ENCODE results near the gene MYH14. TPM values are rescaled to one million over a fixed set of nuclear protein-coding genes. Genes with fewer than 3 reads are reported as not detected.
A peak's percentile ranks its signal among the peaks of the same experiment; 100 is the strongest.

The MYH14 gene
- total and polyA plus RNA-seq, 2 of the 8 experiments (the other 6 are each of a cell fraction or from before 2014, with no cell fraction given), result 17.3 to 28.6 TPM

DNA sequence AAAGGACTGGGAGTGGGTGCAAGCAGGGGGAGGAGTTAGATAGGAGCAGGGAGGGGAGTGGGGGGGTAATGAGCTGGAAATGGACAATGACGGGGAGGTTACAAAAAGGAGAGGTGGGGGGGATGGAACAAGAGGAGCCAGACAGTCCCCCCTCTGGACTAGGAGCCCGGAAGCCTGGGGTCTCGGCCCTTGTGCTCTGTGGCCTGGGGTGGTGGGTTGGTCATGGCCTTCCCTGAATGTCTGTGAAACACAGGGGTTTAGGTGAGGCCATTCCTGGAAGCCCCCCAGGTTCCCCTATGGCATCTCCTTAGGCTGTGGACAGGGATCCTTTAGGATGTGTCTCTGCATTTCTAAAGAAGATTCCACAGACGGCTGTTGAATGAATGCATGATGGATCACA lies 113.7 kb downstream of the MYH14 start:
- FAIRE-seq, result no peak
- Histone ChIP-seq H3K9me3 (ENCODE audit: insufficient read depth in 2 of 2, low read depth in 1 of 2, low read length in 1 of 2) (no peaks in the 10 kb centered on the region), H3K9ac (replicated peaks in 1 of 4; ENCODE audit: extremely low read depth in 1 of 4, low read depth in 3 of 4, low read length in 3 of 4) (no peak overlapping the region), H3K23ac (ENCODE audit: insufficient read length) (no peak overlapping the region), H4K20me1 (replicated peaks in 1 of 2; ENCODE audit: control insufficient read depth in 1 of 2, insufficient read depth in 2 of 2, low read length in 2 of 2) (peaks cover 1% of the 10 kb centered on the region in 2 experiments), H3K14ac (ENCODE audit: insufficient read length) (no peak overlapping the region), H3K4me3 (ENCODE audit: extremely low read depth in 1 of 4, insufficient read depth in 2 of 4, low read depth in 3 of 4, low read length in 4 of 4) (no peak overlapping the region), H3K79me2 (ENCODE audit: control insufficient read depth in 1 of 2, insufficient read depth in 2 of 2, low read length in 2 of 2) (no peaks in the 10 kb centered on the region), H2AFZ (ENCODE audit: low read length) (no peak overlapping the region), H3K18ac (ENCODE audit: extremely low read depth, low read length) (no peak overlapping the region), H3K56ac (replicated peaks; ENCODE audit: insufficient read length, low read depth, low read length) (no peak overlapping the region), H3K23me2 (ENCODE audit: low read depth, low read length) (peaks cover 22% of the 10 kb centered on the region), H3K27ac (ENCODE audit: low read depth, low read length) (no peak overlapping the region), H2BK20ac (ENCODE audit: low read length) (no peak overlapping the region), H2AK5ac (ENCODE audit: low read depth, low read length) (peak overlapping the region; percentile 90; the same call in 1 of the 2 replicates), H4K8ac (ENCODE audit: extremely low read depth, insufficient read depth, low read length) (no peak overlapping the region), H3K4me2 (ENCODE audit: insufficient read depth in 1 of 2, low read depth in 2 of 2, low read length in 2 of 2) (no peak overlapping the region), H2BK12ac (ENCODE audit: low read depth, low read length) (no peak overlapping the region), H4K5ac (ENCODE audit: insufficient read length, low read depth, low read length) (no peak overlapping the region), H3K79me1 (ENCODE audit: low read depth, low read length) (no peaks in the 10 kb centered on the region), H3K27me3 (replicated peaks in 1 of 4; ENCODE audit: control insufficient read depth in 3 of 4, extremely low read depth in 1 of 4, insufficient read depth in 3 of 4, low read length in 3 of 4) (no peaks in the 10 kb centered on the region), H2BK15ac (ENCODE audit: low read length) (no peak overlapping the region), H2BK120ac (replicated peaks; ENCODE audit: low read depth, low read length) (no peak overlapping the region), H4K91ac (replicated peaks; ENCODE audit: insufficient read length, low read length) (no peak overlapping the region), H3K36me3 (ENCODE audit: control insufficient read depth in 2 of 4, insufficient read depth in 4 of 4, low read length in 3 of 4) (peaks cover 0 to 6% (median 0%) of the 10 kb centered on the region in 4 experiments; a peak in 1 of 8 replicates), H3K4me1 (replicated peaks in 1 of 4; ENCODE audit: control insufficient read depth in 3 of 4, insufficient read depth in 4 of 4, low read length in 3 of 4) (peaks cover 5 to 14% (median 9%) of the 10 kb centered on the region in 4 experiments), H3K4ac (replicated peaks; ENCODE audit: insufficient read length, low read depth, low read length) (no peak overlapping the region), H2BK5ac (ENCODE audit: low read depth, low read length) (no peak overlapping the region)
- ChIA-PET POLR2A (ENCODE audit: partially characterized antibody) (interaction anchor here (0.6 to 4.6 kb wide), 4 partner anchors 12 to 44 kb away, joined by 3 to 40 read pairs (median 4); partner anchors contain the start of gene KCNC3), CTCF (ENCODE audit: partially characterized antibody) (interaction anchor here (0.6 to 2.3 kb wide), 3 partner anchors 8 to 35 kb away, joined by 3 to 10 read pairs (median 3); partner anchors contain the start of gene KCNC3)
- no peak for TF ChIP-seq KDM4A (IDR thresholded peaks at IDR 0.05; ENCODE audit: low read depth, low read length, severe bottlenecking)
- TF ChIP-seq GTF2F1 (IDR thresholded peaks at IDR 0.05; ENCODE audit: borderline replicate concordance, low read depth, low read length), result no peak
- TF ChIP-seq POLR2A (IDR thresholded peaks at IDR 0.05; ENCODE audit: control extremely low read depth in 1 of 2, low read depth in 2 of 2, low read length in 2 of 2), result no peak
- no peak for TF ChIP-seq CEBPB (IDR thresholded peaks at IDR 0.05; ENCODE audit: low read depth, low read length)
- TF ChIP-seq POU5F1 (IDR thresholded peaks at IDR 0.05; ENCODE audit: low read depth, low read length), result no peak
- no peak for TF ChIP-seq RNF2 (IDR thresholded peaks at IDR 0.05; ENCODE audit: borderline replicate concordance, low read depth, low read length, missing control alignments, poor library complexity, severe bottlenecking)
- no peak for TF ChIP-seq TAF7 (optimal IDR thresholded peaks at IDR 0.05; ENCODE audit: borderline replicate concordance, low read depth, low read length)
- no peak for TF ChIP-seq RBBP5 (IDR thresholded peaks at IDR 0.05; ENCODE audit: borderline replicate concordance, low read depth, low read length)
- no peak for TF ChIP-seq RXRA (IDR thresholded peaks at IDR 0.05; ENCODE audit: insufficient read depth, low read depth, low read length)
- TF ChIP-seq KDM1A (IDR thresholded peaks at IDR 0.05; ENCODE audit: borderline replicate concordance, low read length), result no peak
- TF ChIP-seq JUND (IDR thresholded peaks at IDR 0.05; ENCODE audit: low read length), result no peak
- no peak for TF ChIP-seq EZH2 (IDR thresholded peaks at IDR 0.05; ENCODE audit: low read depth, low read length, severe bottlenecking)
- TF ChIP-seq, protein P1, sequence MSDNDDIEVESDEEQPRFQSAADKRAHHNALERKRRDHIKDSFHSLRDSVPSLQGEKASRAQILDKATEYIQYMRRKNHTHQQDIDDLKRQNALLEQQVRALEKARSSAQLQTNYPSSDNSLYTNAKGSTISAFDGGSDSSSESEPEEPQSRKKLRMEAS (IDR thresholded peaks at IDR 0.05), result no peak
- no peak for TF ChIP-seq KDM5A (IDR thresholded peaks at IDR 0.05; ENCODE audit: low read length)
- no peak for DNase-seq (ENCODE audit: low read depth in 1 of 2, low spot score in 2 of 2)
- 96% methylated on average over 3 of the region's 4 CpGs; no CpG with 5 or more reads in 1 of the 2 experiments for WGBS, 2 experiments (ENCODE audit: extremely low coverage in 1 of 2, insufficient coverage in 1 of 2, insufficient read length in 1 of 2, insufficient replicate concordance in 2 of 2, low coverage in 1 of 2, low lambda C conversion rate in 2 of 2, missing lambda C conversion rate in 1 of 2)
